Globus pallidus (tissue), 1 donor: ENCODE data around the gene CPD.

Experiments used
- DNase-seq: peaks from one replicate; pipeline ENCODE4 v3.0.0-alpha.2; 2015; ENCODE audit warnings: low spot score

CPD gene

GRCh38 chr17:30505868-30506417, 127.2 kb downstream of the CPD start:
- no peak for DNase-seq

- DNase-seq, result no peak
Observed at GRCh38 chr17:30506481-30506880, 127.8 kb downstream of the CPD start.

GRCh38 chr17:30513346-30513745, 134.6 kb downstream of the CPD start:
- DNase-seq, result no peak

GRCh38 chr17:30514895-30515596, 136.3 kb downstream of the CPD start:
- DNase-seq, result no peak

GRCh38 chr17:30517786-30518185, 139.1 kb downstream of the CPD start:
- DNase-seq, result no peak

- no peak for DNase-seq
Observed at GRCh38 chr17:30519166-30519565, 140.4 kb downstream of the CPD start.
